AML-193 (cell line): ENCODE measurements around the gene MACROD2.
"Not testable (repeated sequence)": the region's sequence is repeated elsewhere in the genome, so short reads cannot be mapped to it uniquely, and the experiment has no call there.

Experiments used
- DNase-seq, 2 experiments: peaks; one replicate each; lab custom pipeline; 2025; lab: John Stamatoyannopoulos, UW

MACROD2 gene

GRCh38 chr20:14953736-14954135 lies 958.4 kb downstream of the MACROD2 start:
- no peak for DNase-seq

- DNase-seq = no peak
These were observed 960.1 kb downstream of the MACROD2 start for GRCh38 chr20:14955399-14955798.

- no peak for DNase-seq
These were observed 960.7 kb downstream of the MACROD2 start for GRCh38 chr20:14956026-14956425.

- DNase-seq = no peak
These were observed 961.2 kb downstream of the MACROD2 start for GRCh38 chr20:14956538-14956937.

- DNase-seq = no peak
These were observed 962.1 kb downstream of the MACROD2 start for GRCh38 chr20:14957402-14957801.

- DNase-seq = no peak
These were observed 963.3 kb downstream of the MACROD2 start for GRCh38 chr20:14958626-14959025.

- no peak for DNase-seq
These were observed 964.5 kb downstream of the MACROD2 start for GRCh38 chr20:14959506-14960475.

GRCh38 chr20:14960831-14961230 lies 965.5 kb downstream of the MACROD2 start:
- DNase-seq = no peak

GRCh38 chr20:14963262-14963663 lies 967.9 kb downstream of the MACROD2 start:
- DNase-seq = no peak

- DNase-seq = no peak
These were observed 970.9 kb downstream of the MACROD2 start for GRCh38 chr20:14966203-14966602.

GRCh38 chr20:14966808-14967207 lies 971.5 kb downstream of the MACROD2 start:
- no peak for DNase-seq

- no peak for DNase-seq
These were observed 976.9 kb downstream of the MACROD2 start for GRCh38 chr20:14972256-14972655.

- DNase-seq = no peak
These were observed 977.4 kb downstream of the MACROD2 start for GRCh38 chr20:14972690-14973089.

- DNase-seq = no peak
These were observed 984.2 kb downstream of the MACROD2 start for GRCh38 chr20:14979453-14979986.

GRCh38 chr20:14981486-14981885 lies 986.2 kb downstream of the MACROD2 start:
- DNase-seq = not testable (repeated sequence)

- DNase-seq = not testable (repeated sequence)
These were observed 987.0 kb downstream of the MACROD2 start for GRCh38 chr20:14982324-14982723.

- DNase-seq = no peak
These were observed 989.0 kb downstream of the MACROD2 start for GRCh38 chr20:14984305-14984704.

GRCh38 chr20:14984768-14985622 lies 989.7 kb downstream of the MACROD2 start:
- DNase-seq = no peak

- no peak for DNase-seq
These were observed 990.8 kb downstream of the MACROD2 start for GRCh38 chr20:14986026-14986655.

- DNase-seq = no peak
These were observed 991.3 kb downstream of the MACROD2 start for GRCh38 chr20:14986656-14987055.

- no peak for DNase-seq
These were observed 994.4 kb downstream of the MACROD2 start for GRCh38 chr20:14989535-14990290.
